Left lobe of liver (tissue), 2 donors: Measurements from ENCODE around the gene SKAP2. TPM values are rescaled to one million over a fixed set of nuclear protein-coding genes. Genes with fewer than 3 reads are reported as not detected.

ENCODE experiments used
- ATAC-seq: fragments of 200-7000 bp; cut with Tn5 transposase; one replicate; pipeline ENCODE4 v1.9.1; 2020; ENCODE audit warnings: mild to moderate bottlenecking, moderate library complexity
- DNase-seq: peaks from one replicate; pipeline ENCODE4 v3.0.0-alpha.2; 2020; ENCODE audit warnings: low spot score
- total RNA-seq: library from RNA; stranded (reverse); gene quantifications from one replicate; pipeline ENCODE4 v1.2.1, GENCODE V29; 2021
- donor health status: DM: no; HTN: no; CAD: no; lungs with moderate emphysema.
- donor health status: DM: no; HTN: yes; CAD: no.

SKAP2 gene
- total RNA-seq, 1 donor from 2014 or later = 5.2 TPM

- DNase-seq (no peak), ATAC-seq (no peak)
Measured at GRCh38 chr7:26779978-26780595, 84.3 kb downstream of the SKAP2 start.

DNA sequence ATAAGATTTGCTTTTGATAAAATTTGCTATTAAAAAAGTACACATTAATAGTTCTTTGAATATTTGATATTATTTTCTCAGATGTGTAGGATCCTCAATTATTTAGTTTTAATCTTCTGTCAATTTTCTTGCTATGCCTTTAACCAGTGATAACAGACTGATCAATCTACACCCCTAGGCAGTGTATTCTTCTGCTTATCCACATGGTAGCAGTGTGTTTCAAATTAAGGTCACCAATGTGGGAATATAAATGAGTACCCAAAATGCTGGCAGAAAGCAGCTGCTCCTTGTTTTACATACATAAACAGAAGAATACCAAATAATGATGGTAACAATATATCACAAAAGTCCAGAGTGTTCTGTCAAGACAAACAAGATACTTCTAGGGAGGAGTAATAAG, 87.0 kb downstream of the SKAP2 start:
- ATAC-seq (no peak), DNase-seq (no peak)

- ATAC-seq = no peak
Measured at GRCh38 chr7:26760501-26760900, 103.9 kb downstream of the SKAP2 start.

GRCh38 chr7:26759108-26759507, 105.3 kb downstream of the SKAP2 start:
- DNase-seq = no peak
- no peak for ATAC-seq

More at GRCh38 chr7:26760501-26760900, 103.9 kb downstream of the SKAP2 start:
- DNase-seq = no peak

GRCh38 chr7:26743205-26743604, 121.2 kb downstream of the SKAP2 start:
- DNase-seq = no peak
- ATAC-seq = no peak

GRCh38 chr7:26735976-26736600, 128.3 kb downstream of the SKAP2 start:
- DNase-seq (no peak), ATAC-seq (no peak)

DNA sequence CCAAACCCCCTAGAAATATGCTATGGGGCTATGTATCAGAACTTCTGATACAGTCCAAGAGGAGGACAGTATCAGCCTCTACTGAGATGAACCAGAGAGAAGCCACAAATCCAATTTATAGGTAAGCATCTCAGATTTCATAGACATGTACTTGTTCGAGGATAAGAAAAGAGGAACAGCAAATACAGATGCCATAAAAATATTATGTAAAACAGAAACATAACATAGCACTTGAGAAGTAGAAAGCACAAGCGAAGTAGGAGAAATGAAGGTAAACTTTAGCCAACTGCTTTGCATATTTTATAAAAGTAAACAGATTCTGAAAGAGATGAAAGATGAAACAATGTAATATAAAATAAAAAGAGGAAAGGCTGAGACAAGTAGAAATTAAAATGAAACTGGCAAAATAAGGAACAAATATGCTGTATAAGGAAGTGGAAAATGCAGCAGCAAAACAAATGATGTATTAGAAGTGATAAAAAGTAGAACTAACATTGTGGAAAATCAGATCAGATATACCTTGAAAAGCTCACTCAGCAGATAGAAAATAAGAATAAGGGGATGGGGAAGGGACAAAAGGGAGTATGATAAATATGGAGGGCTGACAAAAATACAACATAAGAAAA, 135.1 kb downstream of the SKAP2 start:
- no peak for ATAC-seq
- DNase-seq = no peak

- no peak for ATAC-seq
- no peak for DNase-seq
Measured at GRCh38 chr7:26726051-26726450, 138.3 kb downstream of the SKAP2 start.

GRCh38 chr7:26724795-26725194, 139.6 kb downstream of the SKAP2 start:
- ATAC-seq (no peak), DNase-seq (no peak)

- no peak for ATAC-seq
- no peak for DNase-seq
Measured at GRCh38 chr7:26723129-26723528, 141.3 kb downstream of the SKAP2 start.

DNA sequence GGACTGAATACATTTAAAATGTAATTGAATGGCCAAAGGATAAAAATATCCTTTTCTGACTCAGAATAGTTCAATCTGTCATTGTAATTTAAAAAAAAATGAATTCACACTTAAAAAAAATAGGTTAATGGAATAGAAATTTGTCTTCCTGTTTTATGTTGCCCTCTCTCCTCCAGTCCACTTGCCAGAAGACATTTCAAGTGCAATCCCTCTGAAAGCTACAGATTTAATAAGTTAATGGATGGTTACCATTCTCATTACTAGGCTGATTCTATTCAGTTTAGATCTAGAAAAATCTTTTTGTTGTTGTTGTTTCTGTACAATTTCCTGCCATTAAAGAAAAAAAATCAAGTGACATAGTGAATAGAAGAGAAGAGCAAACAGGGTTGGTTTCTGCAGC, 142.9 kb downstream of the SKAP2 start:
- DNase-seq (no peak), ATAC-seq (no peak)

DNA sequence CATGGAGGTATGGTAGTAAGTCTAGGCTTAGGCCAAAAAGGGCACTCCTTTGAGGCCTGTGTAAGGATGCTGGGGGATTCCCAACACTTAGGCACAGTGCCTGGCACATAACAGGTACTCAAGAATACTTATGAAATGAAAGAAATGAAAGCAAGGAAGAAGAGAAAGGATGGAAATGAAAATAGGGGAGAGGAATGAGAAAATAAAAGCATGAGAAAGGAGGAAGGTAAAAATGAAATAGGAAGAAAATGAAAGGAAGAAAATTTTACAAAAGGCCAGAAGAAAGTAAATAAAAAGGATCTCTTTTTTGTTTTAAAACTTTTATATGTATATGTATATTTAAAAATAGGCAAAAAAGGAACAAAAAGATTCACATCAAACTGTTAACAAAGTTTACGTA, 146.3 kb downstream of the SKAP2 start:
- ATAC-seq = no peak
- DNase-seq = no peak

- DNase-seq = no peak
- ATAC-seq = no peak
Measured at GRCh38 chr7:26714438-26714837, 150.0 kb downstream of the SKAP2 start.

DNA sequence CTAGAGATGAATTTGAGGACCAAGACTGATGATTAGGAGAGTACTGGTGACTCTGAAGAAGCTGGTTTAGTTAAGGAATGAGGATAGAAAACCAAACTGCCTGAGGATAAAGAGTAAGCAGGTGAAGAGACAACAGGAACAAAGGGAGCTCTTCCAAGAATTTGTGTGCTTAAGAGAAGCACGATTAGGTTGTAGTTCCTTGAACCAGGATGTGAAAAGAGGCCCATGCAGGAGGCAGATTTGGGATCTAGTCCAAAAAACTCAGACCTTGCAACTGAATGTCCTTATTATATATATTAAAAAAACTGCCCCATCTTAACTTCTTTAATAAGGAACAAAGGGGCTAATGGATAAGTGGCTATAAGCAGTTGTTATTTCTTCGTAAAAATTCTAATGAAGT, 150.4 kb downstream of the SKAP2 start:
- ATAC-seq = no peak
- no peak for DNase-seq

GRCh38 chr7:26709210-26709990, 155.0 kb downstream of the SKAP2 start:
- ATAC-seq (peak; percentile 31), DNase-seq (no peak)

GRCh38 chr7:26705567-26705966, 158.8 kb downstream of the SKAP2 start:
- peak; percentile 79 for ATAC-seq
- DNase-seq = peak; percentile 48

DNA sequence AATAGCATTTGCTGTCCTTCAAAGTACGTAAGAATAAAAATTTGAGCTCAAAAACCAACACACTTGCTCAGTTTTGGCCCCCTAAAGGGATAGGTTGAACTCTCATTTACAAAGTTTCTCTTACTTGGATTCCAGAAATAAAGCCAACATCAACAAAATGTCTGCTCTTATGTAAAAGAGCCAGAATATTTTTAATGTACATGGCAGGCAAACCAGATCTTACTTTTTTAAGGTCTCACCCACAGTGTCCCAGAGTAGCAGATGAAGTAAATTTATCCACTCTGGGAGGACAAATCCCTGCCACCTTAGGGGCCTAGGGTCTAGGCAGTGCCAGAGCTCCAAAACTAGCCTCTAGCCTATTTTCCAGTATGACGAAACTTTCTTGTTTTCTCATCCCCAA, 159.6 kb downstream of the SKAP2 start:
- ATAC-seq = no peak
- DNase-seq = no peak

DNA sequence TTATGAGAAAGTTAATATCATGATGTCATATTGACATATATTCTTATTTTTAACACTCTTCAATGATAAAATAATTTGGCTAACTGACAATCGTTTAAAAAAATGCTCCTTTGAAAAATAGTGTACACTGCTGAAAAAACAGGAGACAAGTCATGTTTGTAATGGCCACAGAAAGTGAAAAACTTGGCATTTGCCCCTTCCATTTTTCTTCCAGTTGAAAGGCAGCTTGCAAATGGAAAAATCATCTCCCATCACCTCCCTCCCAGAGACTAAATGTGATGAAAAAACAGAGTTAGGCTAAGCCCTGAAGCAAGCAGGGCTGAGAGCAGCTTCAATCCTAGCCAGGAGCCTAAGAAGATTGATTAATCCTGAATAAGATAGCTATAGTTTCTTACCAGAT, 160.4 kb downstream of the SKAP2 start:
- DNase-seq = no peak
- no peak for ATAC-seq

- DNase-seq = no peak
- no peak for ATAC-seq
Measured at GRCh38 chr7:26700893-26701292, 163.5 kb downstream of the SKAP2 start.

DNA sequence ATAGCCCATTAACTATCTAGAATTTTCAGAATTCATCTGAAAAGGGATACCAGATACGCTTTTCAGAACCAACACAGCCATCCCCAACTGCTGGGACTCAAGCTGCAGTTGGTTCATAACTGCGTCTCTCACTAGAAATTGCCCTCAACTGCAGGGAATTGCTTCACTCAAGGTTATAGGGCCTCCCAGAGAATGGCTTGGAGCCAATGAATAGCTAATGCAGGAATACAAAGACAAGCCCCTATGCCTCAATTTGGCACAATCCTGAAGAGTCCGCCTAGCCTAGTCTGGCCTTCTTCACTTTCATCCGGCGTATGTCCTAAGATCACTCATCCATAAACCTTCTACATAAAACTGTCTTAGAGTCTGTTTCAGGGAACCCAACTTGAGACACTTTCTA, 164.0 kb downstream of the SKAP2 start:
- no peak for ATAC-seq
- no peak for DNase-seq

- no peak for DNase-seq
- peak; percentile 72 for ATAC-seq
Measured at GRCh38 chr7:26699766-26700165, 164.6 kb downstream of the SKAP2 start.

GRCh38 chr7:26698806-26699205, 165.6 kb downstream of the SKAP2 start:
- peak; percentile 66 for ATAC-seq

More at GRCh38 chr7:26698806-26699205, 165.6 kb downstream of the SKAP2 start:
- DNase-seq = no peak
